ENCODE data around the gene AKAP5. TPM values are rescaled to one million over a fixed set of nuclear protein-coding genes. Genes with fewer than 3 reads are reported as not detected.
A peak's percentile ranks its signal among the peaks of the same experiment; 100 is the strongest.

Gene AKAP5
- total and polyA plus RNA-seq, 9 of the 15 experiments (the other 6 are each of a cell fraction or from before 2014, with no cell fraction given), result 0.06 to 0.94 (median 0.34) TPM

DNA sequence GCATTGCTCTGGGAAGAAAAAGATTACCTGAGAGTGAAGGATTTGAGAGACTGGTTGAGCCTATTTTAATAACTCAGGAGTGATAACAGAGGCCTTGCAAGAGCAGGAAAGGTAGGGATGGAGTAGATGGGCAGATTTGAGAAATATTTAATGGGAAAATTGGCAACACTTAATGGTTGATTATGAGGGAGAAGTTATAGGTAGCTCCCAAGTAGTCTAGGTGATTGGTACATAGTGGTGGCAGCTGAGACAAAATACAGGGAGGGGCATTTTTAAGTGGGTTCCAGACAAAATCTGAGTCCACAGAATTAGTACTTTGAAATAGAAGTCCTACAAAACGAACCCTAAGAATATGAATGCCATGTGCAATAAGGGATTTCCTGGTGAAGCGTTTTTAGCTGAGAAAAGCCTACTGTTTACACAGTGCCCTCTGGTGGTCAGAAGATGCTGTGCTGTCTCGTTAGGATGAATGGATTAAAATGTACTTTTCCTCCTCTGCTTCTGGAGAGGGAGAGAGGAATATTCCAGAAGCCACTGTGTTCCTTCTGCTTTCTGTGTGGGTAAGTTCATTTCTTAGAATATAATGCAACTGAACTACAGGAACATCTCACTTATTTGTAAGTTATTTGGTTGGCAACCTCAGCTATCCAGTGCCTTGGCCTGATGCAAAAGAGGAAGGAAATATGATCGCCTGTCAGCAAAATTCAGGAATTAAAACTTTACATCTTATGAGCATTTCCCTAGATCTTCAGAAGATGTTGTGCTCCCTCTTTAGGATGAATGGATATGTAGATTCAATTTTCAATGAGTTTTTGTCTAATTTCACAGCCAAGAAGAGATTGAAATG lies 45.7 kb downstream of the AKAP5 start:
- H3K79me2 ChIP-seq (ENCODE audit: control insufficient read depth, insufficient read depth, low read length), result peaks cover 47% of the 10 kb centered on the region
- in situ Hi-C loops (cut with MboI) (no loop called here), intact Hi-C loops (cut with micrococcal nuclease) (loop anchor here (1.0 kb wide), 1 partner anchor 167 kb away; no protein-coding TSS in a partner anchor)
- 0% methylated on average over 2 of the region's 4 CpGs for WGBS (ENCODE audit: insufficient coverage, low coverage, missing lambda C conversion rate)
- H3K36me3 ChIP-seq (ENCODE audit: control insufficient read depth, insufficient read depth, low read length), result no peaks in the 10 kb centered on the region
- FAIRE-seq, result peak; percentile 93
- no peak overlapping the region for H3K4me2 ChIP-seq (ENCODE audit: insufficient read depth, low read length)
- POLR2A ChIA-PET, result interaction anchor here (0.7 to 1.2 kb wide), 2 partner anchors 11 to 635 kb away, joined by 3 read pairs; no protein-coding TSS in a partner anchor
- H2AFZ ChIP-seq (ENCODE audit: low read depth, low read length), result 0 out of 2 replicates have a peak overlapping the region, but pooled peaks have one; percentile 10
- DNase-seq (ENCODE audit: extremely low read depth in 1 of 4, low spot score in 3 of 4), result peak; percentile 21 to 78 (median 24)
- H3K9ac ChIP-seq (ENCODE audit: insufficient read depth in 1 of 2, low read depth in 2 of 2, low read length in 2 of 2), result peak overlapping the region in 1 of 2 experiments; percentile 14; a peak in 1 of 4 replicates
- H3K4me1 ChIP-seq (replicated peaks in 1 of 2; ENCODE audit: control insufficient read depth in 2 of 2, insufficient read depth in 2 of 2, low read length in 2 of 2), result peaks cover 0 to 33% of the 10 kb centered on the region in 2 experiments; a peak in 3 of 5 replicates
- ATAC-seq, result peak; percentile 66
- no peaks in the 10 kb centered on the region for H3K9me3 ChIP-seq (replicated peaks; ENCODE audit: control insufficient read depth, insufficient read depth, low read depth, low read length)
- no peaks in the 10 kb centered on the region for H4K20me1 ChIP-seq (replicated peaks; ENCODE audit: control insufficient read depth, insufficient read depth, low read length)
- no peaks in the 10 kb centered on the region for H3K9me1 ChIP-seq (ENCODE audit: control insufficient read depth, insufficient read depth, low read length)
- BruUV-seq (replicated peaks), result no TSS peak
- H3K27me3 ChIP-seq (ENCODE audit: control insufficient read depth in 2 of 2, insufficient read depth in 2 of 2, low read length in 2 of 2), result no peaks in the 10 kb centered on the region
- no peak overlapping the region for H3K4me3 ChIP-seq
- H3K27ac ChIP-seq (ENCODE audit: extremely low read depth, low read depth, low read length), result 0 out of 3 replicates have a peak overlapping the region, but pooled peaks have one; percentile 29
- CTCF ChIA-PET (ENCODE audit: low intra/inter-chr PET ratio), result interaction anchor here (0.8 kb wide), 1 partner anchor 167 kb away, joined by 4 read pairs; no protein-coding TSS in a partner anchor
- TF ChIP-seq, protein P1, sequence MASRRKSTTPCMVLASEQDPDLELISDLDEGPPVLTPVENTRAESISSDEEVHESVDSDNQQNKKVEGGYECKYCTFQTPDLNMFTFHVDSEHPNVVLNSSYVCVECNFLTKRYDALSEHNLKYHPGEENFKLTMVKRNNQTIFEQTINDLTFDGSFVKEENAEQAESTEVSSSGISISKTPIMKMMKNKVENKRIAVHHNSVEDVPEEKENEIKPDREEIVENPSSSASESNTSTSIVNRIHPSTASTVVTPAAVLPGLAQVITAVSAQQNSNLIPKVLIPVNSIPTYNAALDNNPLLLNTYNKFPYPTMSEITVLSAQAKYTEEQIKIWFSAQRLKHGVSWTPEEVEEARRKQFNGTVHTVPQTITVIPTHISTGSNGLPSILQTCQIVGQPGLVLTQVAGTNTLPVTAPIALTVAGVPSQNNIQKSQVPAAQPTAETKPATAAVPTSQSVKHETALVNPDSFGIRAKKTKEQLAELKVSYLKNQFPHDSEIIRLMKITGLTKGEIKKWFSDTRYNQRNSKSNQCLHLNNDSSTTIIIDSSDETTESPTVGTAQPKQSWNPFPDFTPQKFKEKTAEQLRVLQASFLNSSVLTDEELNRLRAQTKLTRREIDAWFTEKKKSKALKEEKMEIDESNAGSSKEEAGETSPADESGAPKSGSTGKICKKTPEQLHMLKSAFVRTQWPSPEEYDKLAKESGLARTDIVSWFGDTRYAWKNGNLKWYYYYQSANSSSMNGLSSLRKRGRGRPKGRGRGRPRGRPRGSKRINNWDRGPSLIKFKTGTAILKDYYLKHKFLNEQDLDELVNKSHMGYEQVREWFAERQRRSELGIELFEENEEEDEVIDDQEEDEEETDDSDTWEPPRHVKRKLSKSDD (conservative IDR thresholded peaks at IDR 0.05; ENCODE audit: low read length), result no peak
- TF ChIP-seq, protein P2, sequence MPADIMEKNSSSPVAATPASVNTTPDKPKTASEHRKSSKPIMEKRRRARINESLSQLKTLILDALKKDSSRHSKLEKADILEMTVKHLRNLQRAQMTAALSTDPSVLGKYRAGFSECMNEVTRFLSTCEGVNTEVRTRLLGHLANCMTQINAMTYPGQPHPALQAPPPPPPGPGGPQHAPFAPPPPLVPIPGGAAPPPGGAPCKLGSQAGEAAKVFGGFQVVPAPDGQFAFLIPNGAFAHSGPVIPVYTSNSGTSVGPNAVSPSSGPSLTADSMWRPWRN (IDR thresholded peaks at IDR 0.05; ENCODE audit: low read depth), result no peak
- TF ChIP-seq, protein P3, sequence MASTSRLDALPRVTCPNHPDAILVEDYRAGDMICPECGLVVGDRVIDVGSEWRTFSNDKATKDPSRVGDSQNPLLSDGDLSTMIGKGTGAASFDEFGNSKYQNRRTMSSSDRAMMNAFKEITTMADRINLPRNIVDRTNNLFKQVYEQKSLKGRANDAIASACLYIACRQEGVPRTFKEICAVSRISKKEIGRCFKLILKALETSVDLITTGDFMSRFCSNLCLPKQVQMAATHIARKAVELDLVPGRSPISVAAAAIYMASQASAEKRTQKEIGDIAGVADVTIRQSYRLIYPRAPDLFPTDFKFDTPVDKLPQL (IDR thresholded peaks at IDR 0.05; ENCODE audit: extremely low read depth, insufficient read length), result no peak
- TF ChIP-seq ZNF3 (CRISPR knock-in tag; IDR thresholded peaks at IDR 0.05) (no peak), HEY1 (CRISPR knock-in tag; IDR thresholded peaks at IDR 0.05; ENCODE audit: borderline replicate concordance) (no peak), TEAD2 (tag; IDR thresholded peaks at IDR 0.05) (no peak), RAD21 (CRISPR knock-in tag; conservative IDR thresholded peaks at IDR 0.05 in 1 of 2, IDR thresholded peaks at IDR 0.05 in 1 of 2) (peak in 1 of 2 experiments; percentile 69; a peak in 3 of 4 replicates), NFATC3 (IDR thresholded peaks at IDR 0.05) (no peak), NR2C1 (IDR thresholded peaks at IDR 0.05) (no peak), NR2C1 (tag; IDR thresholded peaks at IDR 0.05) (no peak), STAT5A (IDR thresholded peaks at IDR 0.05; ENCODE audit: borderline replicate concordance, low read length) (no peak), ZNF75A (CRISPR knock-in tag; IDR thresholded peaks at IDR 0.05) (no peak)
- TF ChIP-seq, protein P4, sequence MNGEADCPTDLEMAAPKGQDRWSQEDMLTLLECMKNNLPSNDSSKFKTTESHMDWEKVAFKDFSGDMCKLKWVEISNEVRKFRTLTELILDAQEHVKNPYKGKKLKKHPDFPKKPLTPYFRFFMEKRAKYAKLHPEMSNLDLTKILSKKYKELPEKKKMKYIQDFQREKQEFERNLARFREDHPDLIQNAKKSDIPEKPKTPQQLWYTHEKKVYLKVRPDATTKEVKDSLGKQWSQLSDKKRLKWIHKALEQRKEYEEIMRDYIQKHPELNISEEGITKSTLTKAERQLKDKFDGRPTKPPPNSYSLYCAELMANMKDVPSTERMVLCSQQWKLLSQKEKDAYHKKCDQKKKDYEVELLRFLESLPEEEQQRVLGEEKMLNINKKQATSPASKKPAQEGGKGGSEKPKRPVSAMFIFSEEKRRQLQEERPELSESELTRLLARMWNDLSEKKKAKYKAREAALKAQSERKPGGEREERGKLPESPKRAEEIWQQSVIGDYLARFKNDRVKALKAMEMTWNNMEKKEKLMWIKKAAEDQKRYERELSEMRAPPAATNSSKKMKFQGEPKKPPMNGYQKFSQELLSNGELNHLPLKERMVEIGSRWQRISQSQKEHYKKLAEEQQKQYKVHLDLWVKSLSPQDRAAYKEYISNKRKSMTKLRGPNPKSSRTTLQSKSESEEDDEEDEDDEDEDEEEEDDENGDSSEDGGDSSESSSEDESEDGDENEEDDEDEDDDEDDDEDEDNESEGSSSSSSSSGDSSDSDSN (IDR thresholded peaks at IDR 0.05; ENCODE audit: borderline replicate concordance in 1 of 2, low read depth in 2 of 2, low read length in 2 of 2), result no peak

All from K562 (cell line).